GF-D8 (cell line): ENCODE measurements around the gene PAX2.

ENCODE experiments used
- DNase-seq: peaks from one replicate; lab custom pipeline; 2025; lab: John Stamatoyannopoulos, UW

The PAX2 gene

DNA sequence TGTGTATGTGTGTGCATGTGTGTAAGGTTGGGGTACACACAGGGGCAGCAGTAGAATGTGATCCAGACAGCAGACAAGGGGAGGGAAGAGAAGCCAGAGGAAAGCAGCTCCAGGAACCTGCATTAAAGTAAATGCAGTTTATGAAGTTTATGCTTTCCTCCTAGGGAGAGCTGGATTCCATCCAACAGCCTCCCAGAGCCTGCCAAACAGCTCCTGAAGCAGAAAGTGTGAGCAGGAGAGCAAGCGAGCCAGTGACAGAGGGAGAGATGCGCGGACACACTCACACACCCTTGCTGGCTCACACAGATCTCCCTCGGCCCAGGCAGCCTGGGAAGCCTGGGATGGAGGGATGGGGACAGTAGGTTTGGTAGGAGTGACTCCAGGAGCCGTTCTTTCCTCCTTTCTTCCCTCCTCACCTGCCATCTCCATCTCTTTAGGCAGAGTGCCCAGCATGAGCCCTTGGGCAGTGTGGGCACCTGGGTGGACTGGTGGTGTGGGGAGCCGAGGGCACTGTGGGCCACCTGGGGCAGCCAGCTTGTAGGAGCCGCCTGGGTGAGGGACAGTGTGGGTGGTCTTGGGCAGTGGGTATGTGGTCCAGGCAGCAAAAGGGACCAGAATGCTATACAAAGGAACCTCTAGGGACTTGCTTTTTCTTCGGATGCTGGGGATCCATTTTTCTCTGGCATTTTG lies 46.1 kb downstream of the PAX2 start:
- no peak for DNase-seq

DNA sequence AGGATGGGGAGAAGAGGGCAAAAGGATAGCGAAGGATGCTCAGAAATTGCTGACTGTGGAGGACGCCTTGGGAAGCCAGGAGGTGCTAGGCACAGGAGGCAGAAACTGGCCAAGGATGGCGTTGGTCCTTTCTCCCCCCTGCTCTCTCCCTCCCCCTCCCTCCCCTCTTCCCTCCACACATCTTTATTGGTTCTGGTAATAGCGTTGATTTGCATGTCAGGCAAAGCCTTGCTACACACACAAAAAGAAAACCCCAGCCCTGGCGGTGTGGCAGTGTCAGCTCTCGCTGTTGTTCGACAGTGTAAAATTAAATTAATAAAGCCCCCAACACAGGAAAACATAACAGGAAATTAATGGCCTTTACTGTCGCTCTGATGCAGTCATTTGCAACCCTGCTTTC lies 47.2 kb downstream of the PAX2 start:
- DNase-seq, result no peak

DNA sequence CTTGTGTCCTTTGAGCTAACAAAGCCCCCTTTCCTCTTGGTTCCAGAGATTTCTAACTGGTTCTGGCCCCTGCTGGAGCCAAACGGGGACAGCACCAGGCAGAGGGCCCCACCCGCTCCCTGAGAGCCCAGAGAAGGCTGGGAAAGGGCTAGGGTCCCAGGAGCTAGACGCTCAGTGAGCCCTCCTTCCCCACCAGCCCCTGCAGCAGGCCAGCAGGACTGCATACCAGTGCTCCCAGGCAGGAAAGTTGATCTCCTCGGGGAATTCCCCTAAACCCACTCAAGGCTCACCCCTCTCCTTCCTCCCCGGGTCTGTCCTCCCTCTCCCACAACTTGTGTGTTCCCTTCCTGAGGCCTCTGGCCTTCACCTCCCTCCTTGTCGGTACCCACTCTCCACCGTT lies 47.7 kb downstream of the PAX2 start:
- no peak for DNase-seq

DNA sequence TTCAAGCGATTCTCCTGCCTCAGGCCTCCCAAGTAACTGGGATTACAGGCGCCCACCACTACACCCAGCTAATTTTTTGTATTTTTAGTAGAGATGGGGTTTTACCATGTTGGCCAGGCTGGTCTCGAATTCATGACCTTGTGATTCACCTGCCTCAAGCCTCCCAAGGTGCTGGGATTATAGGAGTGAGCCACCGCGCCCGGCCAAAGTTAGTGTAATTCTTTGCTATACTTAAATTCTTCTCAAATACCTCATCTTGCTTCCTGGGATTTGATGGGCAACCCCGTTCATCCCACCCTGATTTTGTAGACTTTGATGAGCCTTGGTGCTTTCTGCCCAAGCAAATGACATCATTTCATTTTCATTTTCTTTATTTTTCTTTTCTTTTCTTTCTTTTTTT lies 54.5 kb downstream of the PAX2 start:
- DNase-seq, result no peak

DNA sequence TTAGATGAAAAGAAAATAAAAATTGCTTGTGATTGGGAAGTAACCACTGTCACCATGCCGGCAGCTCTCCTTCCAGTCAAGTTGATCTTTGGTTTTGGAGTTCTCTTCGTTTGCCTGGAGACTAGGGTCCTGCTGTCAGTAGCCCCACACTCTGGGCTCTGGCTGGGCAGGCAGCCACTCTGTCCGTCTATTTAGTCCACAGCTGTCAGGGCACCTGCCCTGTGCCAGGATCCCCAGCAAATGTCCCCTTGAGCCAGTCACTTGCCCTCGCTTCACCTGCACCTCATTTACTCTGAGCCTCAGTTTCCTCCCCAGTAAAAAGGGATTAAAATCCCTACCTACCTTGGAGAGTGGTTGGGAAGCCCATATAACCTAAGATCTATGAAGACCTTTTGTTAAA lies 55.5 kb downstream of the PAX2 start:
- DNase-seq, result no peak

DNA sequence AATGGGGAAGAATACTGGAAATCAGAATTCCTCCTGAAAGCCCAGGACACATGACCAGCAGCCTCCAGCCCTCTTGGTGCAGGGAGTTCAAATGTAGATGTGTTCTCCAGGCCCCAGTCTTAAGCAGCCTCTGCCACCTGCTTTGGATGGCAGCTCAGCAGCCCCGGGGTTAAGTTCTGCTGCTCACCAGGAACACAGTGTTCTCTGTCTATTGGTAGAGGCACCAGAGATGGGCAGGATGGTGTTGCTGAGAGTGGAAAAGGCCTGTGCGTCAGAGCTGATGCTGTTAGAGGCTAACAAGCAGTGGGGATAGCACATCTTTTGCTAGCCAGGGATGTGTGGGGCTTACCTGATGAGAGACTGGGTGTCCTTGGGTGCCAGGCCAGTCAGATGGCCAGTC lies 56.8 kb downstream of the PAX2 start:
- DNase-seq, result no peak

DNA sequence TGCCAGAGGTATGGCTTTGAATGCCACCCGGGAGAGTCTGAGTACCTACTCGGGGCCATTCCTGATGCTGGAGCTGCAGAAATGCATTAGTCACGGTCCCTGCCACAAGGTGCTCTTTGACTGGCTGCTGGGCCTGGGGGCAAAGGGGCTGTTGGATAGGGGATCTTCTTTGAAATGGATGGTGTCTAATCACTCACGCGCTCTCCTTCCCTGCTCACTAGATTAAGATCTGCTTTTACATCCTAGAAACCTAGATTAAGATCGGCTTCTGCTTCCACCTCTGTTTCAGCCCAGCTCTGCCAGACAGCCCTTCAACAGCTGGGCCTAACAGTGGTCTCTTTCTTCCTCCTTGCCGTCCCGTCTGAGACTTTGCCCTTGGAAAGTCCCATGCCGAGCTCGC lies 57.2 kb downstream of the PAX2 start:
- DNase-seq, result no peak

DNA sequence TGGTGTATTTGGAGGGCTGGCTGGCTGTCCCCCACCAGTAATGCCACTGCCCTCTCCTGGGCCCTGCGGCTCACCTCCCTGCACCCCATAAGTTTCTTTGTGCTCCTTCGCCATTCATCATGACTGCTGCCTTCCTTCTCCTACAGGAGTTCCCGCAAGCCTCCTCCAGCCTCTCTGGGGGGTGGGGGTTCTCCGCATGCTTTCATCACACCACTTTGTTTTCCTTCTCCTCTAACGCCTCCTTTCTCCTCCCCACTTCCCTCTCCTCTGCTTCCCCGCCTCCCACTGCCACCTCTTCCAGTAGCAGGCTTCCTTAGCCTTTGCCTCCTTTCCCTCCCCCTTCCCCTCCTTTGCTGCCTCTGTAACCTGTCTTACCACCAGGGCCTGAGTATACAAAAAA lies 58.1 kb downstream of the PAX2 start:
- DNase-seq, result no peak

DNA sequence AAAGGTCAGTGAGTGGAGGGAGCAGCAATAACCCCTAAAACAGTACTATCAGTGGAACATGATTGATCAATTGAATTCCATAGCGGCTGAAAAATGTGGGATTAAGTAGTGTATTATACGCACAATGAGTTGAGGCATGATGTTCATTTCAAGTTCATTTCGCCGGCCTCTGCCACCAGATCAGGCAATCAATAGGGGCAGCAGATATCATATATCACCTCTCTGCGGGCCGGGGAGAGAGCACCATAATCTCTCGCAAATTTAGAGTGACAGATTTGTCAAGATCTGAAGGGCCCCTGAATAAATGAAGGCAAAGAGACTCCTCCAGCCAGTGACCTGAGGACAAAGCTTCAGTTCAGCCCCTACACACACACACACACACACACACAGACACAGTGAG lies 58.5 kb downstream of the PAX2 start:
- no peak for DNase-seq

DNA sequence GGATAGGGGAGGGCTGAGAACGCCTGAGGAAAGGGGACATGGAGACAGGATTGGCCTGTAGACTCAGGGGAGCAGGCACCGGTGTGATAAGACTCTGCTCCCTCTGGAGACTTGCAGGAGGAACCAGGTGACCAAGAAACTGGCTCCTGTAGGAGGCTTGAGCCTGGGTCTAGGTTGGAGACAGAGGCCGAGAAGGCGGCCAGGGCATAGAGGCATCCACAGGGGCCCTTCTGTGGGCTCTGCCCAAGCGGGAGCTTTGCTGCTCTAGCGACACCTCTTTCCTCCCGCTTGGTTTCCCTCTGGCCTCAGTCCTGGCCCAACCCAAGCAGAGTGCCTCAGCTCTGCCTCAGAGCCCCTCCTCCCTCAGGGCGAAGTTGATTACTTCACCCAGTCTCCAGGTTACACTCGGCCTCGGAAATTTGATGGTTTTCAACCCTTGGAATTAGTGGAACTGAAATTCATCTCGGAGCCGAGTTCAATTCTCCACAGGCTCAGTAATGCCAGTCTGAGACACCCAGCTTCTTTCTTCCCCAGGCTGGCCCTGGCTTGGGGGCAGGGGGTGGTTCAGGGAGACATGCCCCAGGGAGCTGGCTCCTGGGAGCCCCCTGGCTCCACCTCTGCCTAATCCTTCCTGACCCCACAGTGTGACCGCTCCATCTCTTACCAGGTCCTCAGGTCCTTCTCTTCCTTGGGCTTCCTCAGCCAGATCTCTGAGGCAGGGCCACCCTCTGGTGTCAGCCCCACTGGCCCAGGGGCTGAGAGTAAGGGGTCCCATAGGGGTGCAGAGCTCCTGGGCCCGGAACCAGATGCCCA lies 60.4 kb downstream of the PAX2 start:
- no peak for DNase-seq

DNA sequence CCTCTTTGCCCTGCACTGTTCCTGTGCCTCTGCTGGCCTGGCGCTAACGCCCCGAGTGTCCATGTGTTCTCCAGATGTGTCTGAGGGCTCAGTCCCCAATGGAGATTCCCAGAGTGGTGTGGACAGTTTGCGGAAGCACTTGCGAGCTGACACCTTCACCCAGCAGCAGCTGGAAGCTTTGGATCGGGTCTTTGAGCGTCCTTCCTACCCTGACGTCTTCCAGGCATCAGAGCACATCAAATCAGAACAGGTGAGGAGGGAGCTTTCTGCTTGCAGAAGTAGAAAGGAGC lies 60.9 kb downstream of the PAX2 start:
- DNase-seq, result no peak

DNA sequence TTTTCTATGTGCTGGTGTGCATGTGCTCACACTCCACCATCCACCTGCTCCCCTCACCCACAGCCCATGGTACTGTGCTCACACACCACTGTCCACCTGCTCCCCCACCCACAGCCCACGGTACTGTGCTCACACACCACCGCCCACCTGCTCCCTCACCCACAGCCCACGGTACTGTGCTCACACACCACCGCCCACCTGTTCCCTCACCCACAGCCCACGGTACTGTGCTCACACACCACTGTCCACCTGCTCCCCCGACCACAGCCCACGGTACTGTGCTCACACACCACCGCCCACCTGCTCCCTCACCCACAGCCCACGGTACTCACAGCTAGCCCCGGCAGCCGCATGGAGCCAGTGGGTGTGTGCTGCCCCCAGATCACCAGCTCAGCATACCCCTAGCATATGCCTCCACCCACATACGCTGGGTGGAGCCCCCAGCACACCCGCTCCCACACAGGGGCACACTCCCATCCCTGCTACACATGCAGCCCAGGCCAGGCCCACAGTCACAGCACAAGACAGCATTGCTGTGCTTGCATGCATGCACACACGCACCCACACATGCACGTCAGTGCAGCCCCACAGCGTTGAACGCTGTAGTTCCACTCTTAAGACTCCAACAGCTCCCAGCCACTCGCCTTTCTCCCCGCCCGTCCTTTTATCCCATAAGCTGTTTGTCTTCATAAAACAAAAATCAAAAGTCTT lies 62.0 kb downstream of the PAX2 start:
- no peak for DNase-seq

DNA sequence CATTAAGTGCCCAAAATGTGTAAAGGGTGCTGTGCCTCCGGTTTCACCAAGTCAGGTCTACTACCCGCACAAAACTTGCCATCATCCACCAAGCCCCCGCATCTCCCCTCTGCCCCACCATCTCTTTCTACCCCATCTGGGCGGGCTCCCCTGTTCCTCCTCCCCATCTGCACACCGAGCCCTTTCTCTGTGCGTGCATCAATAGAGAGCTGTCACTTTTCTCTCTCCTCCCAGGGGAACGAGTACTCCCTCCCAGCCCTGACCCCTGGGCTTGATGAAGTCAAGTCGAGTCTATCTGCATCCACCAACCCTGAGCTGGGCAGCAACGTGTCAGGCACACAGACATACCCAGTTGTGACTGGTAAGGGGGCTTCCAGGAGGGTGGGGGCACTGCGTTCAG lies 63.5 kb downstream of the PAX2 start:
- DNase-seq, result no peak

DNA sequence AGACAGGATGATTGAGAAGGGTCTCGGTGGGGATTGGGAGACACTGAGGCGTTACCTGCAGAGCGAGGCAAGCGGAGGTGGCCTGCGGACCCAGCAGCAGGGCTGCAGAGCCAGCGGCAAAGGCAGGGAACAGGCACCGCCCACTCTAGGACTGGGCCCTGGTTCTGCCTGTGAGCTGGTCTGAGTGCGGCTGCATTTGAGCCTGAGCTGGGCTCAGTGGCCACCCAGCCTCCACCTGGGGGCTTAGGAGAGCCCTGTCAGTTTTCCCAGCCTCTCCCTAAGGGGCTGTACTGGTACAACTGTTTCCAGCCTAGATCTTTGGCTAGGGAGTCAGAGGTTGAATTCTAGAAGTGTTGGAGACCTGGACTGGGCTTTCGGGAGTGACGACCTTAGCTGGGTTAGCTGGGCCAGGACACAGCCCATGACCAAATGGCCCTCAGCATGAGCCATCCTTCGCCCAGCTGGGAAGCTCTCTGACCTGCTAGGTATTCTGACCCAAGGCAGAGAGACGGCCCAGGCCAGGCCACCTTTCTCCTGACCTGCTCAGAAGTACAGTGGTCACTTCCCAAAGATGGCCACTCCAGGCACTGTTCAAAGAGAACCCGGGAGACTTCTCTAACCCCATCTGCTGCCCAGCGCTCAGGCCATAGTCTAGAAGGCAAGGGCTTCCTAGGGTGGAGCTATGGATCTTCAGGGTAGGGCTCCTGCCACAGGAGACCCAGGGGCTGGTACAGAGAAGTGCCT lies 64.9 kb downstream of the PAX2 start:
- DNase-seq, result no peak

DNA sequence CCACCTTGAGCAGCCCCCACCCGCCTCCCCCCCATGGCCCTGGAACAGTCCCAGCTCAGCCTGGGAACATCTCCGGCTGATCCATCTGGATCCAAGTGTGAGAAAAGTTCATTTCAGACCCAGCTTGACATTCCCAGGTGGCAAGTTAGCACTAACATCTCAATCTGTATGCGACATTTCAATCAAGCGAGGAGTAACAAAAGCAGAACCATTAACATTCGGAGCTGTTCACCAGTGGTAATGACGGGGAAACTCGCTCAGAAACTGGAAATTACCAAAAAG lies 65.4 kb downstream of the PAX2 start:
- DNase-seq, result no peak

DNA sequence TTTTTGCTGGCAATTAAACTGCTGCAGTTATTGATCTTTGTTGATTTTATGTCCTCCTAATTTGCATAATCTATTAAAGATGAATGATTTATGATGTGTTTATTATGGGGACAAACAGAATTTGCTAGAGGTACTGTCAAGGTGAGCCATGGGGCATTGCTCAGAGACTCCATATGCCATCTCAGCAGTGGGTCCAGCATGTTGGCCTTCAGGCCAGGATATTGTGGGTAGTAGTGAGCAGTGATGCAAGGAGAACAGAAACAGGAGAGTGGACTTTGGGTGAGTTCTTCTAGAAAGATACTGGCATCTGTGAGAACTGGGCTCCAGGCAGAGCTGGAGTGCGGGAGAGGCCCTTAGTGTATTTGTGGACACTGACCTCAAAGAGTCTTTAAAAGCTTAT lies 65.9 kb downstream of the PAX2 start:
- DNase-seq, result no peak

DNA sequence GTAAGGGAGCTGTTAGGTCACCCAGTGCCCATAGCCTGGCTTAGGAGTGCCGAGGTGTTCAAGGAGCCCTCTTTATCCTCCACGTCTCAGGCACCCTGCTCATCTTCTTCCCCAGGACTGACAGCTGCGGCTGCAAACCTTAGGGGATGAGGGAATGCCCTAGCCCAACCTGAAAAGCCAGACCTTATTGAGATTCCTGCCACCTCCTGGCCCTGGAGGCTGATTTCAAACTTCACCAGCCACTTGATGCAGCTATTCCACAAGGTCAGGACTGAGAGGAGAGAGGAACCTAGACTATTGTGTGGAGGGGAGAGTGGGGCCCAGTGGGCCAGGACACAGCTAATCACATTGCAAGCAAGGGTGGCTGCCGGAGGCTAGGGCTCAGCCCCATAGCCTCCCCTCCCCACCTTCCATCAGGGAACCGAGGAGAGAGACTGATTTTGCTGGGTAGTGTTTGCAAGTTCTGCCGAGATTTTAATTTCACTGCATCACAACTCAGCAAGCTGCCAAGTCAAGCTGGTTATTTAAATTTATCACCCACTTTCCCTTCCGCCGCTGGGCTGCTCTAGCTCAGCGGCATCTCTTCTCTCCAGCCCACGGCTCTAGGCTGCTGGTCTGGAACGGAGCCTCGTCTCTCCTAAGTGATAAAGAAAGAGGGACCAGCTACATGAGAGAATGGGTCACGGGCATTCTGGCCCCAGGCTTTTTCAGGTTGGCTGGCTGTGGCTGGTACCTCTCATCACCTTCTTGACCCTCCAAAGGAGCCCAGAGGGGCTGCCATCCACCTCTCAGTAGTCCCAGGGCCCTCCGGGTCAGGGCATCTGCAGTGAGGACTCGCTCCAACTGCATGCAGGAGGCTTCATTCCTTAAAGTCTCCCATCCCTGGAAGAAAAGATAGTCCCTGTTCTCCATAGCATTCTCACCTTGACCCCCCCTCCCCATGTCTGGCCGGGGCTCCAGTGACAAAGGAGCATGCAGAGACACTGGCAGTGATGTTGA lies 66.7 kb downstream of the PAX2 start:
- DNase-seq, result no peak

DNA sequence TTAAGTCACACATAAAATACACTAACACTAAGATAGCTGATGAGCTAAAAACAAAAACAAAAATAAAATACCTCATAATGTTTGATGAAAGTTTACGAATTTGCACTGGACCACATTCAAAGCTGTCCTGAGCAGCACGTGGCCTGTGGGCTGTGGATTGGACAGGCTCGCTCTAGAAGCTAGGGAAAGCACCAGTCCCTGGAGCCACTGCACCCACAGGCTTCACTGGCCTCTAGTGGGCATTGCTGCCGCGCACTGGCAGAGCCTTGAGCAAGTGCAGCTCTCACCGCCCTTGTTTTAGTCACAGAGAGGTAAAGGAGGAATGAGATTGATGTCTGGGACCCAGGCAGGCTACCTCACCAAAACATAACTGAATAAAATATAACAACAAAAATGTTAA lies 67.6 kb downstream of the PAX2 start:
- DNase-seq, result no peak

DNA sequence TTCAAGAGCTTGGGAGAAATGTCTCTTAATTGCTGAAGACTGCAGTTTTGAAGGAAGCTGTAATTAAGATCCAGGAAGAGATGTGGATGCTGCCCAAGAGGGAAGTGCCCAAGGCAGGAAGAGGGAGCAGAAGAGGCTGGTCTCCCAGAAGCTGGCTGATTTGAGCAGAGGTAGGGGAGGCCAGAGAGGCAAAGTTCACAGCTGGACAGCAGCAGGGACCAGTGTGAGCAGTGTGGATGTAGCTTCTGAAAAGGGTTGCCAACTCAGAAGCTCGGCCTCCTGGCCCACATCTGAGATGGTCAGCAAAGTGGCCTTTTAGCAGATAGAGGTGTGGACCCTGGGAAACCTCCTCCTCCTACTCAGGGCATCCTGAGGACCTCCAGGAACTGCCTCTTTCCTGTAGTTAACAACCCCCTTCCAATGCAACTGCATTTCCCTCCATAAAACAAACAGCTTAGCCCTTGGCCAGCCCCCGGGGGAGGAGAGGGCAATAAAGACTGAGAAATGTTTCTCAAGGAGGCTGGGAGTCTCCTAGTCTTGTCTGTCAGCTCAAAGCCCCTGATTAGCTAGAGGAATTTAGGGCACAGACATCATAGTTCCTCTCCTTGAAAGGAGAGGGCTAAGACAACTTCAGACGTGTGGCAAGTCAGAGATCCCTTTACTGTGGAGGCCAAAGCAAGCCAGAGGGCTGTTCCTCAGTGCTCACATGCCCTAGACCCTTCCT lies 69.5 kb downstream of the PAX2 start:
- DNase-seq, result no peak

DNA sequence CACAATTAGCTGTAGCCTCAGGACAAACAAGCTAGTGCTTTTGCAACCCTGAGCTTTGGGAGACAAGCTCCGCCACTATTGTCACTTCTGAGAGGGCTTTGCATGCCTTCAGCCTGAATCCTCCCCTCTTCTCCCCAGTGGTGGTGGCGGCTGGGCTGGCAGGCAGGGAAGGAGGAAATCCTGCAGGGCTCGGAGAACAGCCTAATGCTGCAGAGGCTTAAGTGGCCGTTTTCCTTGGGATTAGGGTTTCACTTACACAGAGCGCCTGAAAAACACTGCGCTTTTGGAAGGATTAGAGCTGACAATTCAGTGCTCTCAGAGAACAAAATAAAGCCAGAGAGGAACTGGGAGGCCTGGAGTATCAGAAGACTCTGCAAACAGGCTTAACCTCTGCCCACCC lies 71.3 kb downstream of the PAX2 start:
- no peak for DNase-seq

DNA sequence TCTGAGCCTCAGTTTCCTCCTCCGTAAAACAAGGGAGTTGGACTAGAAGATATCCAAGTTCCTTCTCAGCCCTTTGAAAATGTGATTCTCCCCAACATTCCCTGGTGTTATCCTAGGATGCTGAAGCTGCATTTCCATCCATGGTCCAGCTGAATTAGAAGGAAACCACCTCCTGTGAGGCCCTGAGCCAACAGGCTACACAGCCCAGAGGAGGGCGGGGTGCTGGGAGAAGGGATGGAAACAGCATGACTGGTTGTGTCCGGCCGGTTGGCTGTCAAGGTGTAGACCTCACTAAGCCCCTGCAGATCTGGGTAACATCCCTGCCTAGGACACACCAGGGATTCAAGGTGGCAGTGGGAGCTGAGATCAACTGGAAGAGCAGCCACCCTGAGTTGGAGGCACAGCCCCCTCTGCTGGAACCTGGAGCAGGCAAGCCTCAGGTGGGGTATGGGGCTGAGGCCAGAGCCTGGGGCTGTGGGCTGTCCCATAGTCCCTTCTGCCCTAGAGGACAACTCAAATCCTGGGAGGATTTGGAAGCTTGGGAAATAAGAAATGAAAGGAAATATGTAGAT lies 72.0 kb downstream of the PAX2 start:
- DNase-seq, result no peak
